Thoracic aorta (tissue), 2 donors: ENCODE results near the gene CAPN12. TPM values are rescaled to one million over a fixed set of nuclear protein-coding genes. Genes with fewer than 3 reads are reported as not detected.
A peak's percentile ranks its signal among the peaks of the same experiment; 100 is the strongest.
"Not testable (repeated sequence)": the region's sequence is repeated elsewhere in the genome, so short reads cannot be mapped to it uniquely, and the experiment has no call there.

ENCODE experiments used
- ATAC-seq: fragments of 150-250 bp; one replicate; pipeline ENCODE4 v1.8.0; 2017; ENCODE audit warnings: low read depth; ENCODE audit not compliant: insufficient number of reproducible peaks, low FRiP score
- DNase-seq: peaks from one replicate; pipeline ENCODE4 v3.0.0-alpha.2; 2020; ENCODE audit warnings: low spot score
- H3K27ac ChIP-seq, 2 donors: fragments of 200-600 bp; sonication (generic); 1 replicate in 1 of 2; 2 replicates in 1 of 2; pipeline ENCODE4 v1.5.1; 2016; ENCODE audit warnings: mild to moderate bottlenecking in 2 of 2, moderate library complexity in 2 of 2
- H3K27me3 ChIP-seq: fragments of 200-600 bp; sonication (generic); replicated peaks from 2 replicates; pipeline ENCODE4 v1.6.0; 2016; ENCODE audit warnings: mild to moderate bottlenecking; ENCODE audit not compliant: insufficient read depth
- H3K36me3 ChIP-seq: fragments of 200-600 bp; sonication (generic); one replicate; pipeline ENCODE4 v1.5.1; 2016
- H3K4me1 ChIP-seq, 2 donors: fragments of 200-600 bp; sonication (generic); 1 replicate in 1 of 2; 2 replicates in 1 of 2; pipeline versions ENCODE4 v1.5.1 to v1.6.0; 2016; ENCODE audit warnings: low read depth in 2 of 2, mild to moderate bottlenecking in 1 of 2; ENCODE audit not compliant: control insufficient read depth in 1 of 2
- H3K4me3 ChIP-seq: fragments of 200-600 bp; sonication (generic); 2 replicates; pipeline ENCODE4 v1.5.1; 2016; ENCODE audit warnings: mild to moderate bottlenecking
- H3K9me3 ChIP-seq: fragments of 200-600 bp; sonication (generic); 2 replicates; pipeline ENCODE4 v1.5.1; 2016
- total RNA-seq, 2 donors: library from RNA; depleted of rRNA; stranded (reverse); fragments of >200 nt; gene quantifications; one replicate each; pipeline versions ENCODE4 v1.1.0 to v1.2.3, GENCODE V29; 2016
- TF ChIP-seq, protein P1 (sequence below): fragments of 200-600 bp; sonication (generic); IDR thresholded peaks from one replicate; pipeline ENCODE4 v1.5.1; 2019; ENCODE audit warnings: antibody characterized with exemption

Gene CAPN12, protein sequence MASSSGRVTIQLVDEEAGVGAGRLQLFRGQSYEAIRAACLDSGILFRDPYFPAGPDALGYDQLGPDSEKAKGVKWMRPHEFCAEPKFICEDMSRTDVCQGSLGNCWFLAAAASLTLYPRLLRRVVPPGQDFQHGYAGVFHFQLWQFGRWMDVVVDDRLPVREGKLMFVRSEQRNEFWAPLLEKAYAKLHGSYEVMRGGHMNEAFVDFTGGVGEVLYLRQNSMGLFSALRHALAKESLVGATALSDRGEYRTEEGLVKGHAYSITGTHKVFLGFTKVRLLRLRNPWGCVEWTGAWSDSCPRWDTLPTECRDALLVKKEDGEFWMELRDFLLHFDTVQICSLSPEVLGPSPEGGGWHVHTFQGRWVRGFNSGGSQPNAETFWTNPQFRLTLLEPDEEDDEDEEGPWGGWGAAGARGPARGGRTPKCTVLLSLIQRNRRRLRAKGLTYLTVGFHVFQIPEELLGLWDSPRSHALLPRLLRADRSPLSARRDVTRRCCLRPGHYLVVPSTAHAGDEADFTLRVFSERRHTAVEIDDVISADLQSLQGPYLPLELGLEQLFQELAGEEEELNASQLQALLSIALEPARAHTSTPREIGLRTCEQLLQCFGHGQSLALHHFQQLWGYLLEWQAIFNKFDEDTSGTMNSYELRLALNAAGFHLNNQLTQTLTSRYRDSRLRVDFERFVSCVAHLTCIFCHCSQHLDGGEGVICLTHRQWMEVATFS
- total RNA-seq: 1 to 10 TPM in 1 of 2 donors, under 1 TPM in 1; 0.81 to 2.1 TPM

DNA sequence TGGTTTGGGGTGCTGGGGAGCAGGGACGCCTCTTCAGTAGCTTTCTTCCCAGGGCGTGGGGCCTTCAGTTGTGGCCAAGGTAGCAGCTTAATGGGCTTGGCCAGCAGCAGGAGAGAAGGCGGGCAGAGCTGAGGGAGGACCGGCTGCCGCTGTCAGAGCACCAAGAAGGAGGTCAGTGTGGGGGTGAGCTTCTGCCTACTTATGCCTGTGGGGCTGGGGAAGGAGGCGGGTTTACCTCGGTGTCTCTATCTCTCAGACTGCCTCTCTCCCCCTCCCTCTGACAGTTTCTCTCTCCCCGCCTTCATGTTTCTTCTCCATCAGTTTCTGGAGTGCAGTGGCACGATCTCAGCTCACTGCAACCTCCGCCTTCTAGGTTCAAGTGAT lies at the start of gene CAPN12:
Gene CAPN12, minus strand, starts transcription at position 177 of the 384 bp plus-strand sequence. CDS start 309 bp downstream, outside the sequence.
- DNase-seq (no peak), ATAC-seq (no peak)
- H3K9me3 ChIP-seq: no peaks in the 10 kb centered on the region
- TF ChIP-seq, protein P1, sequence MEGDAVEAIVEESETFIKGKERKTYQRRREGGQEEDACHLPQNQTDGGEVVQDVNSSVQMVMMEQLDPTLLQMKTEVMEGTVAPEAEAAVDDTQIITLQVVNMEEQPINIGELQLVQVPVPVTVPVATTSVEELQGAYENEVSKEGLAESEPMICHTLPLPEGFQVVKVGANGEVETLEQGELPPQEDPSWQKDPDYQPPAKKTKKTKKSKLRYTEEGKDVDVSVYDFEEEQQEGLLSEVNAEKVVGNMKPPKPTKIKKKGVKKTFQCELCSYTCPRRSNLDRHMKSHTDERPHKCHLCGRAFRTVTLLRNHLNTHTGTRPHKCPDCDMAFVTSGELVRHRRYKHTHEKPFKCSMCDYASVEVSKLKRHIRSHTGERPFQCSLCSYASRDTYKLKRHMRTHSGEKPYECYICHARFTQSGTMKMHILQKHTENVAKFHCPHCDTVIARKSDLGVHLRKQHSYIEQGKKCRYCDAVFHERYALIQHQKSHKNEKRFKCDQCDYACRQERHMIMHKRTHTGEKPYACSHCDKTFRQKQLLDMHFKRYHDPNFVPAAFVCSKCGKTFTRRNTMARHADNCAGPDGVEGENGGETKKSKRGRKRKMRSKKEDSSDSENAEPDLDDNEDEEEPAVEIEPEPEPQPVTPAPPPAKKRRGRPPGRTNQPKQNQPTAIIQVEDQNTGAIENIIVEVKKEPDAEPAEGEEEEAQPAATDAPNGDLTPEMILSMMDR: no peak
- H3K4me1 ChIP-seq: no peaks in the 10 kb centered on the region
- no peak within 1 kb of the TSS for H3K4me3 ChIP-seq
- H3K27me3 ChIP-seq: no peaks in the 10 kb centered on the region
- no peak within 1 kb of the TSS for H3K27ac ChIP-seq
- H3K36me3 ChIP-seq: no peaks in the 10 kb centered on the region

DNA sequence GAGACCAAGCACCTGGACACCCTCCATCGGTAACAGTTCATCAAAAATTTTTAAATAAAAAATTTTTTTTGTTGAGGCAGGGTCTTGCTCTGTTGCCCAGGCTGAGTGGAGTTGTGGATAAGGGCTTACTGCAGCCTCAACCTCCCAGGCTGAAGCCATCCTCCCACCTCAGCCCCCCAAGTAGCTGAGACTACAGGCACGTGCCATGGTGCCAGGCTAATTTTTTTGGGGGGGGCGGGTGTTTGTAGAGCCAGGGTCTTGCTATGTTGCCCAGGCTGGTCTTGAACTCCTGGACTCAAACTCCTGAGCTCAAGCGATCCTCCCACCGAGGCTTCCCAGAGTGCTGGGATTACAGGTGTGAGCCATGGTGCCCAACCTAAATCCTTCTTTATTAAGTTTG lies 49.4 kb upstream of the CAPN12 start:
- Histone ChIP-seq H3K27me3 (no peaks in the 10 kb centered on the region), H3K4me3 (no peak overlapping the region), H3K4me1 (peaks cover 0 to 3% of the 10 kb centered on the region in 2 donors), H3K36me3 (no peaks in the 10 kb centered on the region), H3K27ac (no peak overlapping the region), H3K9me3 (no peaks in the 10 kb centered on the region)
- TF ChIP-seq, protein P1: no peak
- DNase-seq (no peak), ATAC-seq (no peak)

DNA sequence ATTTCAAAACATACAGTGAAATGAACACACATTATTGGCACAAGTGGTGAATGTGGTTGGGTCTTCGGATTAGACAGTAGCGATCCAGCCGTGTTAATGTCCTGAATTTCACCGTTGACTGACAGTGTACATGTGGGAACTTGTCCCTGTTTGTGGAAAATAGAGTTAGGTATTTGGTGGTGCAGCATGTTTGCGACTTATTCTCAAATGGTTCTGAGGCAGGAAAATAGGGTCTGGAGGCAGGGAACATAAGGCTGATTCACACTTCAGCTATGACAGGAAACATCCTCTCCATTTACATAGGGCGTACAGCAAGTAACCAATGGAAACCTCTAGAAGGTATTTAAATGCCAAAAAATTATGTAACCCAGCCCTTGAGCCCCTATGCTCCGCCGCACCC lies 48.9 kb upstream of the CAPN12 start:
- Histone ChIP-seq H3K36me3 (no peaks in the 10 kb centered on the region), H3K9me3 (no peaks in the 10 kb centered on the region), H3K27me3 (no peaks in the 10 kb centered on the region), H3K27ac (no peak overlapping the region), H3K4me3 (no peak overlapping the region), H3K4me1 (peaks cover 0 to 3% of the 10 kb centered on the region in 2 donors)
- ATAC-seq (no peak), DNase-seq (no peak)
- TF ChIP-seq, protein P1: no peak

DNA sequence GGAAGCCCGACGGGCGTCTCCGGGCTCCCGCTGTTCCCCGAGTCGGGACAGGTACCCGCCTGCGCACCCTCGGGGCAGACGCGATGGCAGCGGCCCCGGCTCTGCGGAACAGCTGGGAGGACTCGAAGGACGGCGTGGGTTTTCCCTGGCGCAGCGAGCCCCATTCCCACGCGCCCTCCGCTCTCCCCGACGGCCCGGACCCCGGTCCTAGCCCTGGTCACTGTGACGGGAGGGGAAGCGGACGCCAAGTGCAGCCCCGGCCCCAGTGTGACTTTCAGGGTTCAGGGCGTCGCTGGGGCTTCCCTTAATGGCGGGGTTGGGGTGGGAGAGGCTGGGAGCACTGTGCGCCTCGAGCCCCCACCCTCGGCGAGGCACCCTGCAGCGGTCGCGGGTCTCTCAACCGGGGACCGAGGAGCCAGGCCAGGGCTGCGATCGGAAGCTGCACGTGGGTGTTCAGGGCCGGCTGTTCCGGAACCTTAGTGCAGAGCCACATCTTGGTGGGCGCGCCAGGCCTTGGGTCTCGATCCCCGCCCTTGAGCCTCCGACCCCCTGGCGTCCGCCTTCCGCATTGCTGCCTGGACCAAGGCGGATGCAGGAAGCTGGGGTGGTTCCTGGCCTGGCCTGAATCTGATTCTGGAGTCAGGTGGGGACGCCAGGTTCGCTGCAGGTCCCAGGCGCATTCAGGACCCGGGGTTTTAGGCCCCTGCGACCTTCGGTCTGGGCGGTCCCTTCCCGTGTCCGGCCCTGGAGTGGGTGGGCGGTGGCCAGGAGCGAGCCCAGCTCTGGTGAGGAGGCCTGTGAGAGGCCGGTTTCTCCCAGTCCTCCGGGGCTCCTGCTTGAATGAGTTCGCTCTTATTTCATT lies 48.2 kb upstream of the CAPN12 start:
- Histone ChIP-seq H3K36me3 (no peaks in the 10 kb centered on the region), H3K4me3 (peak overlapping the region; percentile 66), H3K9me3 (no peaks in the 10 kb centered on the region), H3K27ac (no peak overlapping the region), H3K27me3 (no peaks in the 10 kb centered on the region), H3K4me1 (peaks cover 0 to 3% of the 10 kb centered on the region in 2 donors)
- ATAC-seq (no peak), DNase-seq (no peak)
- TF ChIP-seq, protein P1: peak; percentile 23

DNA sequence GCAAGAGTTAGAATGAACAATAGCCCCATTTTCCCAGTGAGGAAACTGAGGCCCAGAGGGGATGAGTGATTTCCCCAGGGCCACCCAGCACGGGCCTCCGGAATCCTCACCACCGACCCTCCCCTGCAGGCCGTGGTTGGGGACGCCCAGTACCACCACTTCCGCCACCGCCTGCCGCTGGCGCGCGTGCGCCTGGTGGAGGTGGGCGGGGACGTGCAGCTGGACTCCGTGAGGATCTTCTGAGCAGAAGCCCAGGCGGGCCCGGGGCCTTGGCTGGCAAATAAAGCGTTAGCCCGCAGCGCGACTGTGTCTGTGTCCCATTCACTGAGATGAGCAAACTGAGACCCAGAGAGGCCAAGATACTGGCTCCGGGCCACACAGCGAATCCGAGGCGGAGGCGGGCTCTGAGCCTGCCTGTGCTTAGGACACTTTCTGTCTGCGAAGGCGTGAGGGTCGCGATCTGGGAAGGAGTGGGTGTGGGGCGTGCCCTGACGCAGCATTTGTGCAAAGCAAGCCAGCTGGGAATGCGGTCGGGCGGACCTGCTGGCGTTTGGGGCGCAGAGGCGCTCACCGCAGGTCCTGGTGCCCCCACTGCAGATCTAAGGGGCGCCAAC lies 47.3 kb upstream of the CAPN12 start:
- peak overlapping the region; percentile 67 for H3K4me3 ChIP-seq
- not testable (repeated sequence) for ATAC-seq, H3K9me3 ChIP-seq, H3K4me1 ChIP-seq, H3K36me3 ChIP-seq, H3K27ac ChIP-seq, H3K27me3 ChIP-seq, DNase-seq

DNA sequence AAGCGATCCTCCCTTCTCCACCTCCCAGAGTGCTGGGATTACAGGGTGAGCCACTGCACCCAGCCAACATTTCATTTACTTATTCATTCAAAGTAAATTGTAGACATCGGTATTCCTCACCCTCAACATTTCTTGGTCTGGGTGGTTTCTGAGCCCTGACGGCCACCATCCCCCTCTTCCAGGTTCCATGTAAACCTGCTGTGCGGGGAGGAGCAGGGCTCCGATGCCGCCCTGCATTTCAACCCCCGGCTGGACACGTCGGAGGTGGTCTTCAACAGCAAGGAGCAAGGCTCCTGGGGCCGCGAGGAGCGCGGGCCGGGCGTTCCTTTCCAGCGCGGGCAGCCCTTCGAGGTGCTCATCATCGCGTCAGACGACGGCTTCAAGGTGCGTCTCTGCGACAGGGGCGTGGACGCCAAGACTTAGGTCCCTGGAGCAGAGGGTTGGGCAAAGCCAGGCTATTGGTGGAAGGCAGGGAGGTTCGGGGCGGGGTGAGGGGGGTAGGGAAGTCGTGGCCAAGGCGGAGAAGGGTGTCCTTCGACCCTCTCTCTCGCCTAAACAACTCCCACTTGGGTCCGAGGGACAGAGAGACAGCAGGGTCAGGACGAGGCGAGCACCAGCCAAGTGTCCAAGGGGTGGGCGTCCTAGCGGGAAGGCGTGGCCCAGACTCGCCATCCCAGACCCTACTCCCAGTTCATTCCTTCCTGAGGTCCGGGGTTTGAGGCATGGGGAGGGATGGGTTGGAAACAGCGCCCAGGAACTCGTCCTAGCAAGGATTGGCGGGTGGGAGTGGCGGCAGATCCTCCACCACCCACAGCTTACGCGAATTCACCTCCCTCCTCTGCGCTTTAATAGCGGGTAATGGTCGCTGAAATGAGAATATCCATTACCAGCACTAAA lies 46.5 kb upstream of the CAPN12 start:
- DNase-seq: not testable (repeated sequence)

More for the DNA sequence above, 46.5 kb upstream of the CAPN12 start:
- H3K27ac ChIP-seq, H3K27me3 ChIP-seq, H3K9me3 ChIP-seq, ATAC-seq, H3K4me1 ChIP-seq, H3K36me3 ChIP-seq: not testable (repeated sequence)
- H3K4me3 ChIP-seq: peak overlapping the region; percentile 67
